Measurements from ENCODE around the gene LPIN1. TPM values are rescaled to one million over a fixed set of nuclear protein-coding genes. Genes with fewer than 3 reads are reported as not detected.

LPIN1 gene
- polyA plus RNA-seq, 1 experiment, result 20.8 TPM

DNA sequence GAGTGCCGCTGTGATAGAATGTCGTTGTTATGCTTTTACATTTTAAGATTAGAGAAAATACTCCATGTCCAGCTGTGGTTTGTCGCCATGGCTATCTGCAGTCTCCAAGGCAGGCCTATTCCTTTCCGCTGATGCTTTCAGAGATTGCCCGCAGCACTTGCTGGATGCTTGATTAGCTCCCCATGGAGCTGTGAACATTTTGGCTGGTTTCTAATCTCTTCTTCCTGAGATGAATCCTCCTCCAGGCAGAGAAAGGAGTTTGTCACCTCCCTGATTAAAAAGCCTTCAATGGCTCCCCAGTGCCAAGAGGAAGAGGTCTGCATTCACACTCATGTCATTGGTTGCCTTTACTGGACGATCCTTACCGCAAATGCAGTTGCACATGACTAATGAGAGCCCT lies 32.6 kb upstream of the LPIN1 start:
- no peak overlapping the region for H3K4me3 ChIP-seq (ENCODE audit: low read depth, low read length)
- no peaks in the 10 kb centered on the region for H3K36me3 ChIP-seq (ENCODE audit: control insufficient read depth, insufficient read depth, low read length)
- ChIA-PET CTCF (no interaction called here), POLR2A (no interaction called here)
- no peak for DNase-seq (ENCODE audit: low read depth)
- TF ChIP-seq, protein P1, sequence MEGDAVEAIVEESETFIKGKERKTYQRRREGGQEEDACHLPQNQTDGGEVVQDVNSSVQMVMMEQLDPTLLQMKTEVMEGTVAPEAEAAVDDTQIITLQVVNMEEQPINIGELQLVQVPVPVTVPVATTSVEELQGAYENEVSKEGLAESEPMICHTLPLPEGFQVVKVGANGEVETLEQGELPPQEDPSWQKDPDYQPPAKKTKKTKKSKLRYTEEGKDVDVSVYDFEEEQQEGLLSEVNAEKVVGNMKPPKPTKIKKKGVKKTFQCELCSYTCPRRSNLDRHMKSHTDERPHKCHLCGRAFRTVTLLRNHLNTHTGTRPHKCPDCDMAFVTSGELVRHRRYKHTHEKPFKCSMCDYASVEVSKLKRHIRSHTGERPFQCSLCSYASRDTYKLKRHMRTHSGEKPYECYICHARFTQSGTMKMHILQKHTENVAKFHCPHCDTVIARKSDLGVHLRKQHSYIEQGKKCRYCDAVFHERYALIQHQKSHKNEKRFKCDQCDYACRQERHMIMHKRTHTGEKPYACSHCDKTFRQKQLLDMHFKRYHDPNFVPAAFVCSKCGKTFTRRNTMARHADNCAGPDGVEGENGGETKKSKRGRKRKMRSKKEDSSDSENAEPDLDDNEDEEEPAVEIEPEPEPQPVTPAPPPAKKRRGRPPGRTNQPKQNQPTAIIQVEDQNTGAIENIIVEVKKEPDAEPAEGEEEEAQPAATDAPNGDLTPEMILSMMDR (IDR thresholded peaks at IDR 0.05; ENCODE audit: insufficient read depth, low read depth, low read length), result no peak
- H3K27me3 ChIP-seq (ENCODE audit: control insufficient read depth, insufficient read depth, low read length), result peaks cover 9% of the 10 kb centered on the region; the same call in 1 of the 2 replicates

DNA sequence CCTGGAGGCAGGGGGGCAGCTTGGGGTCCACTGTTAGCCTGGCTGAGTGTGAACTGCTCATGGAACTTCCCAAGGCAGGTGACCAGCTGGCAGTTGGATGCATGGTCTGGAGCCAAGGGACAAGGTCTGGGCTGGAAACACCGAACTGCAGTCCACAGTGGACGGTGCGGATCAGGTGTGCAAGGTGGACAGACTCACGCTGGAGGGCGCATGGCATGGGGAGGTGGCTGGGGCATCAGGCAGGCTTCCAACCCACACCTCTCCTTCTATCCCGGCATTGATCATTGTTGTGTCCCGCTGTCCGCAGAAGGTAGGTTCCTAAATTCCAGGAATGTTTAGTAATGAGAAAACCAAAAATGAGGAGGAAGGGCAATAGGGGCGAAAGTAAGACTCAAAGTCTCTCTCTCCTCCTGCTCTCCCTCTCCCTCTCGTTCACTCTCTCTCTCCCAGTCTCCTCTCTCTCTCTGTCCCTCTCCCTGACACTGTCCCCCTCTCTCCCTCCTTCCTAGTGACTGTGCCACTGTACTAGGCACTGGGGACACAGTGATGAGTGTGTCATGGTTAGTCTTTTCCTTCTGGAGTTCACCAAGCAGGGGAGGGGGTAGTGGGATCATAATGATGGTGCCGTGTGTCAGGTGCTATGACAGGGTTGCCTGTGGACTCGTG lies 30.3 kb upstream of the LPIN1 start:
- no peak for DNase-seq (ENCODE audit: low read depth)
- TF ChIP-seq, protein P1 (IDR thresholded peaks at IDR 0.05; ENCODE audit: insufficient read depth, low read depth, low read length), result no peak
- CTCF ChIA-PET, result interaction anchor here (1.0 kb wide), 2 partner anchors 12 to 23 kb away, joined by 3 to 4 read pairs; no protein-coding TSS in a partner anchor
- POLR2A ChIA-PET, result no interaction called here
- no peak overlapping the region for H3K4me3 ChIP-seq (ENCODE audit: low read depth, low read length)
- peaks cover 16% of the 10 kb centered on the region for H3K27me3 ChIP-seq (ENCODE audit: control insufficient read depth, insufficient read depth, low read length)
- H3K36me3 ChIP-seq (ENCODE audit: control insufficient read depth, insufficient read depth, low read length), result no peaks in the 10 kb centered on the region

DNA sequence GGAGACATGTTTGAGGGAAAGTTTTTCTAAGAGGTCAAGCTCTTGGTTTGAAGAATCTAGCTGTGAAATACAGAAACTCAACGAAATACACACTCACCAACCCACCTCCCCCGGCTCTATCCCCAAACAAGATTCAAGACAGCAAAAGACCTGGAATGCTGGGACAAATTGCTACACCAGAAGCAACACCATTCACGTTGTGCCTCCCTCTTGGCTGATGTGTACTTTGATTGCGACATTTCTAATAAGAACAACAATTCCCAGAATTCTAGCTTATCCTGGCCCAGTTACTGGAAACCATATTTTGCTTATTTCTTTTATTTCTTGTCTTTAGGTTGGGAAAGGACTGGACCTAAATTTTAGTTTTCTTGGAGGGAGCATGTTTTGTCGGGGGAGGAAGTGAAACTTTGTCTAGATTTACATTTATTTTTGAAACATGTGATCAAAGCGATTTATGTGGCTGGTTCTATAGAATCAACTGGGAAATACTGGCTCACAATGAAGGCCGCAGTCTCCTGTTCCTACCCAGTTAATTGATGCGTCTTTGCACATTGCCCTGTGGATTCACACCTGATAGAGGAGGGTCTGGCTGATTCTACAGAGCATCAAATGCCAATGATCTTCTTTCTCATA lies 29.6 kb upstream of the LPIN1 start:
- no peaks in the 10 kb centered on the region for H3K36me3 ChIP-seq (ENCODE audit: control insufficient read depth, insufficient read depth, low read length)
- H3K4me3 ChIP-seq (ENCODE audit: low read depth, low read length), result no peak overlapping the region
- TF ChIP-seq, protein P1 (IDR thresholded peaks at IDR 0.05; ENCODE audit: insufficient read depth, low read depth, low read length), result no peak
- DNase-seq (ENCODE audit: low read depth), result no peak
- peaks cover 16% of the 10 kb centered on the region for H3K27me3 ChIP-seq (ENCODE audit: control insufficient read depth, insufficient read depth, low read length)
- CTCF ChIA-PET, result interaction anchor here (1.0 kb wide), 1 partner anchor 24 kb away, joined by 3 read pairs; no protein-coding TSS in a partner anchor
- POLR2A ChIA-PET, result no interaction called here

DNA sequence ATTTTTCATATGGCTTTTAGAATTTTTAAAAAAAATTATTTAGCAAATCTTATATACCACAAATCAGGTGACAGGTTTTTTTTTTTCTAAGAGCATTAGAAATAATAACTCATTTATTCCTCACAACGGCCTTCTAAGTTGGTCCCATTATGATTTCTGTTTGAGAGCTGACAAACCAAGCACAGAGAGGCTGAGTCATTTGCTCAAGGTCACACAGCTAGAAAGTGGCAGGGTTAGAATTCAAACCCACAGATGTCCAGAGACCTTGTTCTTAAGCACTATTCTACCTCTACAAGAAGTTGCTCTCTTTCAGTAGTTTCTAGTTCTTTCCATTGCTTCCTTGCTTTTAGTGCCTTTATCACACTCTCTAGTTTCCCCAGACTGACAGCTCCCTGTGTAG lies 28.8 kb upstream of the LPIN1 start:
- Histone ChIP-seq H3K4me3 (ENCODE audit: low read depth, low read length) (no peak overlapping the region), H3K27me3 (ENCODE audit: control insufficient read depth, insufficient read depth, low read length) (peaks cover 16% of the 10 kb centered on the region), H3K36me3 (ENCODE audit: control insufficient read depth, insufficient read depth, low read length) (no peaks in the 10 kb centered on the region)
- DNase-seq (ENCODE audit: low read depth), result no peak
- TF ChIP-seq, protein P1 (IDR thresholded peaks at IDR 0.05; ENCODE audit: insufficient read depth, low read depth, low read length), result no peak
- POLR2A ChIA-PET, result no interaction called here
- CTCF ChIA-PET, result interaction anchor here (0.9 to 3.6 kb wide), 3 partner anchors 24 to 67 kb away, joined by 3 to 13 read pairs (median 5); no protein-coding TSS in a partner anchor

DNA sequence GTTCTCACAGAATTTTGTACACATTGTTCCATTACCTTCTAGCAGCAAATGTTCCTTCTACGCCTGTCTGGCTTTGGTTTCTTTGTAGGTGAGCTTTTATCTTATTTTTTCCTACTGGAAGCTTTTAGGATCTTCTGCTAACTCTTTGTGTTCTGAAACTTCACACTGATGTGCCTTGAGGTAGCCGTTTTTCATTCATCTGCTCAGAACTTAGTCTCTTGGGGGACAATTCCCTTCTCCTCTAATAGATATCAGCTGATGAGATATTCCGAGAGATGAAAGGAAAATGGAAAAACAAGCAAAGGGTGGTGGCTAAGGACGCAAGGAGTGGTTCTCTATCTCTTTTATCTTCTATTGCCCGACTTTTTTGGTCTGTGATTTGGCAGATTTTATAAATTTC lies 27.8 kb upstream of the LPIN1 start:
- no peaks in the 10 kb centered on the region for H3K36me3 ChIP-seq (ENCODE audit: control insufficient read depth, insufficient read depth, low read length)
- ChIA-PET CTCF (interaction anchor here (1.3 to 3.6 kb wide), 3 partner anchors 30 to 66 kb away, joined by 3 to 13 read pairs (median 5); no protein-coding TSS in a partner anchor), POLR2A (no interaction called here)
- DNase-seq (ENCODE audit: low read depth), result no peak
- TF ChIP-seq, protein P1 (IDR thresholded peaks at IDR 0.05; ENCODE audit: insufficient read depth, low read depth, low read length), result no peak
- H3K27me3 ChIP-seq (ENCODE audit: control insufficient read depth, insufficient read depth, low read length), result peaks cover 16% of the 10 kb centered on the region
- H3K4me3 ChIP-seq (ENCODE audit: low read depth, low read length), result no peak overlapping the region

All from BJ (cell line).